ENCODE data around the gene PACSIN1.

PACSIN1 gene

GRCh38 chr6:34546551-34547321, 80.9 kb downstream of the PACSIN1 start:
- Histone ChIP-seq H3K27ac (ENCODE audit: low read depth, low read length) (no peak overlapping the region), H3K4me1 (ENCODE audit: control insufficient read depth in 1 of 2, insufficient read depth in 2 of 2, low read length in 2 of 2) (no peaks in the 10 kb centered on the region), H3K4me2 (ENCODE audit: low read length) (no peak overlapping the region), H3K79me2 (ENCODE audit: control insufficient read depth, insufficient read depth, low read length, poor library complexity) (no peaks in the 10 kb centered on the region), H3K18ac (ENCODE audit: low read length) (no peak overlapping the region), H2BK120ac (ENCODE audit: insufficient read depth, low read length, poor library complexity) (no peak overlapping the region), H3K36me3 (ENCODE audit: control insufficient read depth in 1 of 2, insufficient read depth in 2 of 2, low read length in 2 of 2) (no peaks in the 10 kb centered on the region), H3K9ac (ENCODE audit: low read length) (no peak overlapping the region), H3K79me1 (ENCODE audit: low read length) (no peaks in the 10 kb centered on the region), H2AK5ac (ENCODE audit: low read length) (no peak overlapping the region), H3K23ac (ENCODE audit: low read length) (no peak overlapping the region), H3K27me3 (ENCODE audit: insufficient read depth, low read length) (no peaks in the 10 kb centered on the region), H4K12ac (ENCODE audit: low read depth, low read length) (no peak overlapping the region), H3K9me3 (ENCODE audit: insufficient read depth, low read depth, low read length) (no peaks in the 10 kb centered on the region), H4K8ac (ENCODE audit: low read depth, low read length) (no peak overlapping the region), H2BK5ac (ENCODE audit: low read depth, low read length, poor library complexity) (no peak overlapping the region), H3K4me3 (ENCODE audit: low read depth, low read length) (no peak overlapping the region), H3K14ac (ENCODE audit: low read length) (no peak overlapping the region), H4K91ac (ENCODE audit: low read depth, low read length) (no peak overlapping the region), H2BK12ac (ENCODE audit: low read length) (no peak overlapping the region), H3K4ac (ENCODE audit: low read depth, low read length) (no peak overlapping the region), H2AFZ (ENCODE audit: insufficient read depth, low read length, poor library complexity) (no peak overlapping the region)
- no CpG with 5 or more reads among the region's 11 CpGs for WGBS (ENCODE audit: extremely low coverage, insufficient coverage, insufficient read length)
- DNase-seq: no peak

- H4K8ac ChIP-seq (ENCODE audit: low read depth, low read length): no peak overlapping the region
- no peaks in the 10 kb centered on the region for H3K79me2 ChIP-seq (ENCODE audit: control insufficient read depth, insufficient read depth, low read length, poor library complexity)
- H3K14ac ChIP-seq (ENCODE audit: low read length): no peak overlapping the region
- H3K9ac ChIP-seq (ENCODE audit: low read length): no peak overlapping the region
- no peak overlapping the region for H3K18ac ChIP-seq (ENCODE audit: low read length)
- no peak overlapping the region for H2BK5ac ChIP-seq (ENCODE audit: low read depth, low read length, poor library complexity)
- no peak overlapping the region for H3K4me2 ChIP-seq (ENCODE audit: low read length)
- no peaks in the 10 kb centered on the region for H3K9me3 ChIP-seq (ENCODE audit: insufficient read depth, low read depth, low read length)
- no peak overlapping the region for H3K27ac ChIP-seq (ENCODE audit: low read depth, low read length)
- no peaks in the 10 kb centered on the region for H3K36me3 ChIP-seq (ENCODE audit: control insufficient read depth in 1 of 2, insufficient read depth in 2 of 2, low read length in 2 of 2)
- no peaks in the 10 kb centered on the region for H3K79me1 ChIP-seq (ENCODE audit: low read length)
- no peak overlapping the region for H4K12ac ChIP-seq (ENCODE audit: low read depth, low read length)
- H2BK120ac ChIP-seq (ENCODE audit: insufficient read depth, low read length, poor library complexity): no peak overlapping the region
- H3K4me3 ChIP-seq (ENCODE audit: low read depth, low read length): no peak overlapping the region
- no peak overlapping the region for H2AFZ ChIP-seq (ENCODE audit: insufficient read depth, low read length, poor library complexity)
- no peak overlapping the region for H2AK5ac ChIP-seq (ENCODE audit: low read length)
- no CpG with 5 or more reads among the region's 11 CpGs for WGBS (ENCODE audit: extremely low coverage, insufficient coverage, insufficient read length)
- no peaks in the 10 kb centered on the region for H3K4me1 ChIP-seq (ENCODE audit: control insufficient read depth in 1 of 2, insufficient read depth in 2 of 2, low read length in 2 of 2)
- H3K4ac ChIP-seq (ENCODE audit: low read depth, low read length): no peak overlapping the region
- no peak for DNase-seq
- H3K27me3 ChIP-seq (ENCODE audit: insufficient read depth, low read length): no peaks in the 10 kb centered on the region
- no peak overlapping the region for H4K91ac ChIP-seq (ENCODE audit: low read depth, low read length)
- H3K23ac ChIP-seq (ENCODE audit: low read length): peak overlapping the region; percentile 13
- no peak overlapping the region for H2BK12ac ChIP-seq (ENCODE audit: low read length)
Observed at GRCh38 chr6:34547701-34548644, 82.1 kb downstream of the PACSIN1 start.

GRCh38 chr6:34549026-34549803, 83.3 kb downstream of the PACSIN1 start:
- no peak overlapping the region for H4K91ac ChIP-seq (ENCODE audit: low read depth, low read length)
- no peak overlapping the region for H2AK5ac ChIP-seq (ENCODE audit: low read length)
- WGBS (ENCODE audit: extremely low coverage, insufficient coverage, insufficient read length): no CpG with 5 or more reads among the region's 16 CpGs
- no peak overlapping the region for H2BK120ac ChIP-seq (ENCODE audit: insufficient read depth, low read length, poor library complexity)
- no peak overlapping the region for H3K4me3 ChIP-seq (ENCODE audit: low read depth, low read length)
- H2BK5ac ChIP-seq (ENCODE audit: low read depth, low read length, poor library complexity): no peak overlapping the region
- H3K4me1 ChIP-seq (ENCODE audit: control insufficient read depth in 1 of 2, insufficient read depth in 2 of 2, low read length in 2 of 2): no peaks in the 10 kb centered on the region
- no peak overlapping the region for H2AFZ ChIP-seq (ENCODE audit: insufficient read depth, low read length, poor library complexity)
- no peak overlapping the region for H3K27ac ChIP-seq (ENCODE audit: low read depth, low read length)
- no peak overlapping the region for H2BK12ac ChIP-seq (ENCODE audit: low read length)
- H3K14ac ChIP-seq (ENCODE audit: low read length): no peak overlapping the region
- H3K23ac ChIP-seq (ENCODE audit: low read length): no peak overlapping the region
- H3K9me3 ChIP-seq (ENCODE audit: insufficient read depth, low read depth, low read length): no peaks in the 10 kb centered on the region
- H4K12ac ChIP-seq (ENCODE audit: low read depth, low read length): no peak overlapping the region
- no peak overlapping the region for H3K18ac ChIP-seq (ENCODE audit: low read length)
- no peaks in the 10 kb centered on the region for H3K27me3 ChIP-seq (ENCODE audit: insufficient read depth, low read length)
- no peak overlapping the region for H3K4me2 ChIP-seq (ENCODE audit: low read length)
- no peak overlapping the region for H4K8ac ChIP-seq (ENCODE audit: low read depth, low read length)
- no peak overlapping the region for H3K9ac ChIP-seq (ENCODE audit: low read length)
- H3K36me3 ChIP-seq (ENCODE audit: control insufficient read depth in 1 of 2, insufficient read depth in 2 of 2, low read length in 2 of 2): no peaks in the 10 kb centered on the region
- no peaks in the 10 kb centered on the region for H3K79me1 ChIP-seq (ENCODE audit: low read length)
- H3K4ac ChIP-seq (ENCODE audit: low read depth, low read length): no peak overlapping the region
- no peak for DNase-seq
- H3K79me2 ChIP-seq (ENCODE audit: control insufficient read depth, insufficient read depth, low read length, poor library complexity): no peaks in the 10 kb centered on the region

GRCh38 chr6:34549804-34550202, 83.9 kb downstream of the PACSIN1 start:
- H3K4me2 ChIP-seq (ENCODE audit: low read length): no peak overlapping the region
- no peak overlapping the region for H4K91ac ChIP-seq (ENCODE audit: low read depth, low read length)
- H3K79me1 ChIP-seq (ENCODE audit: low read length): no peaks in the 10 kb centered on the region
- H3K14ac ChIP-seq (ENCODE audit: low read length): no peak overlapping the region
- no peak overlapping the region for H2AK5ac ChIP-seq (ENCODE audit: low read length)
- H2BK120ac ChIP-seq (ENCODE audit: insufficient read depth, low read length, poor library complexity): no peak overlapping the region
- no peaks in the 10 kb centered on the region for H3K9me3 ChIP-seq (ENCODE audit: insufficient read depth, low read depth, low read length)
- no CpG with 5 or more reads among the region's 2 CpGs for WGBS (ENCODE audit: extremely low coverage, insufficient coverage, insufficient read length)
- no peak overlapping the region for H3K27ac ChIP-seq (ENCODE audit: low read depth, low read length)
- H2BK5ac ChIP-seq (ENCODE audit: low read depth, low read length, poor library complexity): no peak overlapping the region
- no peaks in the 10 kb centered on the region for H3K27me3 ChIP-seq (ENCODE audit: insufficient read depth, low read length)
- H2AFZ ChIP-seq (ENCODE audit: insufficient read depth, low read length, poor library complexity): no peak overlapping the region
- H3K79me2 ChIP-seq (ENCODE audit: control insufficient read depth, insufficient read depth, low read length, poor library complexity): no peaks in the 10 kb centered on the region
- no peak overlapping the region for H3K4ac ChIP-seq (ENCODE audit: low read depth, low read length)
- no peak overlapping the region for H3K18ac ChIP-seq (ENCODE audit: low read length)
- H3K4me3 ChIP-seq (ENCODE audit: low read depth, low read length): no peak overlapping the region
- H2BK12ac ChIP-seq (ENCODE audit: low read length): no peak overlapping the region
- no peaks in the 10 kb centered on the region for H3K4me1 ChIP-seq (ENCODE audit: control insufficient read depth in 1 of 2, insufficient read depth in 2 of 2, low read length in 2 of 2)
- no peak overlapping the region for H3K23ac ChIP-seq (ENCODE audit: low read length)
- no peak overlapping the region for H4K8ac ChIP-seq (ENCODE audit: low read depth, low read length)
- no peak for DNase-seq
- no peaks in the 10 kb centered on the region for H3K36me3 ChIP-seq (ENCODE audit: control insufficient read depth in 1 of 2, insufficient read depth in 2 of 2, low read length in 2 of 2)
- H4K12ac ChIP-seq (ENCODE audit: low read depth, low read length): no peak overlapping the region
- no peak overlapping the region for H3K9ac ChIP-seq (ENCODE audit: low read length)

Measured in trophoblast cell (in vitro differentiated cells and primary cell).